OCI-LY1 (cell line): ENCODE measurements around the gene CLEC1B.

Experiments
- H2AFZ ChIP-seq: fragments of 200-600 bp; sonication (generic), shearing (Covaris generic); 2 replicates; pipeline ENCODE4 v1.6.0; 2014; ENCODE audit warnings: antibody characterized with exemption, mild to moderate bottlenecking, low read length
- H3F3A ChIP-seq: fragments of 200-600 bp; sonication (generic), shearing (Covaris generic); 2 replicates; pipeline ENCODE4 v1.6.0; 2014; ENCODE audit warnings: mild to moderate bottlenecking, antibody characterized with exemption, low read length, moderate library complexity; ENCODE audit not compliant: insufficient read depth
- H3K27ac ChIP-seq: fragments of 200-600 bp; sonication (generic); 2 replicates; pipeline ENCODE4 v1.5.1; 2014; ENCODE audit warnings: low read length, mixed run types, mild to moderate bottlenecking, low read depth; ENCODE audit not compliant: poor library complexity, severe bottlenecking
- H3K27me3 ChIP-seq: fragments of 200-600 bp; sonication (generic); 2 replicates; pipeline ENCODE4 v1.6.0; 2014; ENCODE audit warnings: antibody characterized with exemption, mild to moderate bottlenecking, low read length, moderate library complexity; ENCODE audit not compliant: insufficient read depth
- H3K36me3 ChIP-seq: fragments of 200-600 bp; sonication (generic); 2 replicates; pipeline ENCODE4 v1.6.1; 2014; ENCODE audit warnings: mild to moderate bottlenecking, antibody characterized with exemption, low read length, moderate library complexity, mixed read lengths; ENCODE audit not compliant: insufficient read depth
- H3K4me1 ChIP-seq: fragments of 200-600 bp; sonication (generic); 2 replicates; pipeline ENCODE4 v1.5.1; 2014; ENCODE audit warnings: mild to moderate bottlenecking, low read length, moderate library complexity; ENCODE audit not compliant: insufficient read depth, severe bottlenecking
- H3K4me2 ChIP-seq: fragments of 200-600 bp; sonication (generic), shearing (Covaris generic); 2 replicates; pipeline ENCODE4 v1.6.1; 2014; ENCODE audit warnings: low read length
- H3K4me3 ChIP-seq: fragments of 200-600 bp; sonication (generic); 2 replicates; pipeline ENCODE4 v1.5.1; 2014; ENCODE audit warnings: low read length, low read depth, mild to moderate bottlenecking, mixed read lengths; ENCODE audit not compliant: poor library complexity, severe bottlenecking
- H3K79me2 ChIP-seq: fragments of 200-600 bp; shearing (Covaris generic); 2 replicates; pipeline ENCODE4 v1.6.1; 2016; ENCODE audit warnings: mixed run types, low read length, mixed read lengths; ENCODE audit not compliant: insufficient read depth
- H3K9ac ChIP-seq: fragments of 200-600 bp; sonication (generic), shearing (Covaris generic); 2 replicates; pipeline ENCODE4 v1.6.1; 2014; ENCODE audit warnings: mild to moderate bottlenecking, low read length, mixed read lengths
- H3K9me2 ChIP-seq: fragments of 200-600 bp; sonication (generic), shearing (Covaris generic); 2 replicates; pipeline ENCODE4 v1.6.1; 2014; ENCODE audit warnings: low read depth, mild to moderate bottlenecking, low read length, mixed read lengths
- H3K9me3 ChIP-seq: fragments of 200-600 bp; shearing (Covaris generic); 2 replicates; pipeline ENCODE4 v1.6.1; 2014; ENCODE audit warnings: low read length, mixed read lengths
- H4K20me1 ChIP-seq: fragments of 200-600 bp; sonication (generic), shearing (Covaris generic); 2 replicates; pipeline ENCODE4 v1.6.0; 2016; ENCODE audit warnings: mild to moderate bottlenecking, low read length; ENCODE audit not compliant: insufficient read depth
- EZH2 ChIP-seq: fragments of 200-600 bp; sonication (generic), shearing (Covaris generic); IDR thresholded peaks from 2 replicates; pipeline ENCODE4 v1.8.0; 2017; ENCODE audit warnings: borderline replicate concordance, mixed run types, mild to moderate bottlenecking, antibody characterized with exemption, low read length, moderate library complexity, mixed read lengths
- TF ChIP-seq, protein P1 (sequence below): fragments of 200-600 bp; sonication (generic), shearing (Covaris generic); IDR thresholded peaks from 2 replicates; pipeline ENCODE4 v1.5.1; 2017; ENCODE audit warnings: mild to moderate bottlenecking, antibody characterized with exemption, low read length, moderate library complexity, mixed read lengths

The CLEC1B gene

DNA sequence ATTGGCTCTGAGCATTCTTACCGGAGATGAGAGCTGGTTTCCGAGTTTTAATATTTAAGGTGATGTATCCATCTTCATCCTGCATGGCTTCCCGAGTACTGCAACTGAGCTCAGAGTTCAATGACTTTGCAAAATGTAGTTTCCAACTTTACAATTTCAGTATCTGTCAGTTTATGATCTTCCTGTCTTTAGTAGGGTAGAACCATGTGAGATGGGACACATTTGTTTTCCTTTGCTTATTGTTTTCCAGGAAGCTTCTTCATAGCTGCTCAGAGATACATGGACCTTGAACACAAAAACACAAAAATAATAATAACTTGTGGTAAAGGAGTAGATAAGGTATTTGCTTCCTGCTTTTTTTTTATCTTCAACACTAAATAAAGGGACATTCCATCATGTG, at the start of gene CLEC1B:
TSS of gene CLEC1B (minus strand) at position 106 of the 400 bp plus-strand sequence. CDS start at position 85, 21 bp downstream.
- H3K36me3 ChIP-seq: no peaks in the 10 kb centered on the region
- no peak within 1 kb of the TSS for H3K4me3 ChIP-seq
- H4K20me1 ChIP-seq: no peaks in the 10 kb centered on the region
- no peak within 1 kb of the TSS for H2AFZ ChIP-seq
- H3K27me3 ChIP-seq: no peaks in the 10 kb centered on the region
- no peak within 1 kb of the TSS for H3K4me2 ChIP-seq
- no peaks in the 10 kb centered on the region for H3K4me1 ChIP-seq
- no peaks in the 10 kb centered on the region for H3F3A ChIP-seq
- no peak within 1 kb of the TSS for H3K9ac ChIP-seq
- no peaks in the 10 kb centered on the region for H3K79me2 ChIP-seq
- no peaks in the 10 kb centered on the region for H3K9me2 ChIP-seq
- no peak for TF ChIP-seq EZH2
- TF ChIP-seq, protein P1, sequence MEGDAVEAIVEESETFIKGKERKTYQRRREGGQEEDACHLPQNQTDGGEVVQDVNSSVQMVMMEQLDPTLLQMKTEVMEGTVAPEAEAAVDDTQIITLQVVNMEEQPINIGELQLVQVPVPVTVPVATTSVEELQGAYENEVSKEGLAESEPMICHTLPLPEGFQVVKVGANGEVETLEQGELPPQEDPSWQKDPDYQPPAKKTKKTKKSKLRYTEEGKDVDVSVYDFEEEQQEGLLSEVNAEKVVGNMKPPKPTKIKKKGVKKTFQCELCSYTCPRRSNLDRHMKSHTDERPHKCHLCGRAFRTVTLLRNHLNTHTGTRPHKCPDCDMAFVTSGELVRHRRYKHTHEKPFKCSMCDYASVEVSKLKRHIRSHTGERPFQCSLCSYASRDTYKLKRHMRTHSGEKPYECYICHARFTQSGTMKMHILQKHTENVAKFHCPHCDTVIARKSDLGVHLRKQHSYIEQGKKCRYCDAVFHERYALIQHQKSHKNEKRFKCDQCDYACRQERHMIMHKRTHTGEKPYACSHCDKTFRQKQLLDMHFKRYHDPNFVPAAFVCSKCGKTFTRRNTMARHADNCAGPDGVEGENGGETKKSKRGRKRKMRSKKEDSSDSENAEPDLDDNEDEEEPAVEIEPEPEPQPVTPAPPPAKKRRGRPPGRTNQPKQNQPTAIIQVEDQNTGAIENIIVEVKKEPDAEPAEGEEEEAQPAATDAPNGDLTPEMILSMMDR: no peak
- no peak within 1 kb of the TSS for H3K27ac ChIP-seq
- H3K9me3 ChIP-seq: no peaks in the 10 kb centered on the region

DNA sequence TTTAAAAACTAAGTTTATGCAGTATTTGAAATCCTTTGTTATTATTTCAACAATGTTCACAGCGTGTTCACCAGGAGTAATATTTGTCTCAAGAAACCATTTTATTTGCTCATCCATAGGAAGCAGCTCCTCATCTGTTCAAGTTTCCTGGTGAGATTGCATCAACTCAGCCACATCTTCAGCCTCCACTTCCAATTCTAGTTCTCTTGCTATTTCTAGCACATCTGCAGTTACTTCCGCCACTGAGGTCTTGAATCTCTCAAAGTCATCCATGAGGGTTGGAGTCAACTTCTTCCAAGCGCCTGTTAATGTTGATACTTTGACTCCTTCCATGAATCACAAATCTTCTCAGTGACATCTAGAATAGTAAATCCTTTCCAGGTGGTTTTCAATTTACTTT, 49.6 kb upstream of the CLEC1B start:
- Histone ChIP-seq H3K9me3 (no peaks in the 10 kb centered on the region), H3K27ac (no peak overlapping the region), H3K4me1 (no peaks in the 10 kb centered on the region), H2AFZ (no peak overlapping the region), H3F3A (no peaks in the 10 kb centered on the region), H3K9me2 (no peaks in the 10 kb centered on the region), H3K36me3 (no peaks in the 10 kb centered on the region), H3K4me2 (no peak overlapping the region), H3K4me3 (no peak overlapping the region), H4K20me1 (no peaks in the 10 kb centered on the region), H3K9ac (no peak overlapping the region), H3K79me2 (no peaks in the 10 kb centered on the region), H3K27me3 (0 out of 2 replicates have a peak, but pooled peaks cover 7% of the 10 kb centered on the region)
- TF ChIP-seq, protein P1: no peak
- TF ChIP-seq EZH2: no peak

DNA sequence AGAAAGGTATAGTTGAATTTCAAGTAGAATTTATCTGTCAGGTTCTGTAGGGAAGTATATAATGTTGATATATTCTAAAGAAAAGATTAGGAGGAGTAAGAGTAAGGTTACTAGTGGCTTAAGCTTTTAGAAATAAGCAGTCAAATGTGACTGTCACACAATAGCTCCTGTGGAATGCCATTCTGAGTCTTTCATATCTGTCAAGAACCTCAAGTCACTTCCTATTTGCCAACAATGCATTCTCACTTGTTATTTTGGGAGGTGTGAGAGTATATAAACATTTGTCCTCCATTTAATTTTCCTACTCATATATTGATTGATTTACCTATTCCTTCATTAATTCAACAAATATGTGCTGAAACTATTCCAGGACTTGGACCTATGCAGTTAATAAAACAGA, 43.2 kb upstream of the CLEC1B start:
- no peak overlapping the region for H2AFZ ChIP-seq
- H3K27me3 ChIP-seq: no peaks in the 10 kb centered on the region

More for the DNA sequence above, 43.2 kb upstream of the CLEC1B start:
- Histone ChIP-seq H3K27ac (no peak overlapping the region), H3K4me3 (no peak overlapping the region), H3K4me1 (no peaks in the 10 kb centered on the region), H4K20me1 (no peaks in the 10 kb centered on the region), H3F3A (no peaks in the 10 kb centered on the region), H3K79me2 (no peaks in the 10 kb centered on the region), H3K36me3 (no peaks in the 10 kb centered on the region), H3K9ac (no peak overlapping the region), H3K9me3 (no peaks in the 10 kb centered on the region), H3K4me2 (no peak overlapping the region), H3K9me2 (no peaks in the 10 kb centered on the region)
- no peak for TF ChIP-seq EZH2
- TF ChIP-seq, protein P1: no peak
